BE2C (cell line): ENCODE data around the gene TMEFF2.
A peak's percentile ranks its signal among the peaks of the same experiment; 100 is the strongest.

Source experiments
- DNase-seq: peaks from one replicate; pipeline ENCODE4 v3.0.0-alpha.2; 2020
- H3K27me3 ChIP-seq: fragments of 250-450 bp; sonication (Bioruptor Pico); 2 replicates; pipeline ENCODE4 v1.5.1; 2020; ENCODE audit warnings: mild to moderate bottlenecking
- H3K36me3 ChIP-seq: fragments of 250-450 bp; sonication (Bioruptor Pico); 2 replicates; pipeline ENCODE4 v1.5.1; 2020; ENCODE audit warnings: mild to moderate bottlenecking
- H3K4me1 ChIP-seq: fragments of 250-450 bp; sonication (Bioruptor Pico); 2 replicates; pipeline ENCODE4 v1.5.1; 2020
- H3K4me3 ChIP-seq: 2 replicates; pipeline ENCODE4 v1.5.1; 2011; ENCODE audit warnings: low read depth, low read length
- H3K9me3 ChIP-seq: fragments of 250-450 bp; sonication (Bioruptor Pico); 2 replicates; pipeline ENCODE4 v1.5.1; 2020
- CTCF ChIP-seq: IDR thresholded peaks from 2 replicates; pipeline ENCODE4 v1.5.1; 2012; ENCODE audit warnings: mild to moderate bottlenecking, low read depth, low read length

Gene TMEFF2

GRCh38 chr2:192203876-192204275 is 9.1 kb upstream of the TMEFF2 start:
- DNase-seq, result no peak

GRCh38 chr2:192202373-192202772 is 7.6 kb upstream of the TMEFF2 start:
- Histone ChIP-seq H3K36me3 (no peaks in the 10 kb centered on the region), H3K4me3 (no peak overlapping the region), H3K9me3 (no peaks in the 10 kb centered on the region), H3K4me1 (peaks cover 3% of the 10 kb centered on the region; the same call in 1 of the 2 replicates), H3K27me3 (no peaks in the 10 kb centered on the region)
- no peak for DNase-seq
- no peak for TF ChIP-seq CTCF

More at GRCh38 chr2:192203876-192204275, 9.1 kb upstream of the TMEFF2 start:
- TF ChIP-seq CTCF, result no peak
- H3K9me3 ChIP-seq, result no peaks in the 10 kb centered on the region
- peaks cover 3% of the 10 kb centered on the region; the same call in 1 of the 2 replicates for H3K4me1 ChIP-seq
- H3K36me3 ChIP-seq, result no peaks in the 10 kb centered on the region
- H3K4me3 ChIP-seq, result no peak overlapping the region
- H3K27me3 ChIP-seq, result no peaks in the 10 kb centered on the region

- H3K4me3 ChIP-seq, result no peak overlapping the region
- no peak for DNase-seq
- peaks cover 11% of the 10 kb centered on the region for H3K27me3 ChIP-seq
- no peaks in the 10 kb centered on the region for H3K9me3 ChIP-seq
- TF ChIP-seq CTCF, result no peak
- no peaks in the 10 kb centered on the region for H3K36me3 ChIP-seq
- H3K4me1 ChIP-seq, result no peaks in the 10 kb centered on the region
Observed at GRCh38 chr2:192201116-192201515, 6.4 kb upstream of the TMEFF2 start.

GRCh38 chr2:192197357-192197756 is 2.6 kb upstream of the TMEFF2 start:
- Histone ChIP-seq H3K9me3 (no peaks in the 10 kb centered on the region), H3K36me3 (no peaks in the 10 kb centered on the region), H3K27me3 (peaks cover 40% of the 10 kb centered on the region), H3K4me1 (no peaks in the 10 kb centered on the region), H3K4me3 (no peak overlapping the region)
- peak; percentile 45 for TF ChIP-seq CTCF
- no peak for DNase-seq

GRCh38 chr2:192196421-192197194 is 1.9 kb upstream of the TMEFF2 start:
- peaks cover 47% of the 10 kb centered on the region for H3K27me3 ChIP-seq
- H3K9me3 ChIP-seq, result no peaks in the 10 kb centered on the region
- no peaks in the 10 kb centered on the region for H3K4me1 ChIP-seq
- no peak for TF ChIP-seq CTCF
- H3K4me3 ChIP-seq, result peak overlapping the region; percentile 68
- H3K36me3 ChIP-seq, result no peaks in the 10 kb centered on the region
- DNase-seq, result no peak
